T-helper 17 cell (primary cell): ENCODE data around the gene CTDNEP1. TPM values are rescaled to one million over a fixed set of nuclear protein-coding genes. Genes with fewer than 3 reads are reported as not detected.

Experiments used
- ATAC-seq: fragments of 150-1000 bp; cut with Tn5 transposase; 2 replicates; pipeline ENCODE4 v1.10.0; 2021; ENCODE audit warnings: mild to moderate bottlenecking, moderate library complexity
- DNase-seq, 3 donors: peaks; one replicate each; pipeline versions ENCODE4 v3.0.0 to v3.0.0-alpha.2; 2020 to 2021
- H3K9me3 ChIP-seq: one replicate; pipeline ENCODE4 v1.7.0; 2013; ENCODE audit warnings: low read length, mild to moderate bottlenecking; ENCODE audit not compliant: control insufficient read depth, poor library complexity, severe bottlenecking
- H3K27ac Mint-ChIP-seq: one replicate; pipeline ENCODE4 v1.8.0; 2022; ENCODE audit warnings: mild to moderate bottlenecking, moderate library complexity, mixed read lengths
- H3K27me3 Mint-ChIP-seq: one replicate; pipeline ENCODE4 v1.8.0; 2022; ENCODE audit warnings: mixed read lengths
- H3K36me3 Mint-ChIP-seq: one replicate; pipeline ENCODE4 v1.8.0; 2022; ENCODE audit warnings: low read depth, mixed read lengths
- H3K4me1 Mint-ChIP-seq: one replicate; pipeline ENCODE4 v1.8.0; 2022; ENCODE audit warnings: mild to moderate bottlenecking, mixed read lengths
- H3K4me3 Mint-ChIP-seq: one replicate; pipeline ENCODE4 v1.8.0; 2022; ENCODE audit warnings: mild to moderate bottlenecking, moderate library complexity, mixed read lengths
- total RNA-seq, 4 donors: library from RNA in 2 of 4; stranded (reverse) in 2 of 4; gene quantifications; one replicate each; pipeline ENCODE4 v1.2.3 and lab custom pipeline; 2022 to 2026

Gene CTDNEP1
- total RNA-seq, 2 donors from 2014 or later = 112 to 115 TPM

DNA sequence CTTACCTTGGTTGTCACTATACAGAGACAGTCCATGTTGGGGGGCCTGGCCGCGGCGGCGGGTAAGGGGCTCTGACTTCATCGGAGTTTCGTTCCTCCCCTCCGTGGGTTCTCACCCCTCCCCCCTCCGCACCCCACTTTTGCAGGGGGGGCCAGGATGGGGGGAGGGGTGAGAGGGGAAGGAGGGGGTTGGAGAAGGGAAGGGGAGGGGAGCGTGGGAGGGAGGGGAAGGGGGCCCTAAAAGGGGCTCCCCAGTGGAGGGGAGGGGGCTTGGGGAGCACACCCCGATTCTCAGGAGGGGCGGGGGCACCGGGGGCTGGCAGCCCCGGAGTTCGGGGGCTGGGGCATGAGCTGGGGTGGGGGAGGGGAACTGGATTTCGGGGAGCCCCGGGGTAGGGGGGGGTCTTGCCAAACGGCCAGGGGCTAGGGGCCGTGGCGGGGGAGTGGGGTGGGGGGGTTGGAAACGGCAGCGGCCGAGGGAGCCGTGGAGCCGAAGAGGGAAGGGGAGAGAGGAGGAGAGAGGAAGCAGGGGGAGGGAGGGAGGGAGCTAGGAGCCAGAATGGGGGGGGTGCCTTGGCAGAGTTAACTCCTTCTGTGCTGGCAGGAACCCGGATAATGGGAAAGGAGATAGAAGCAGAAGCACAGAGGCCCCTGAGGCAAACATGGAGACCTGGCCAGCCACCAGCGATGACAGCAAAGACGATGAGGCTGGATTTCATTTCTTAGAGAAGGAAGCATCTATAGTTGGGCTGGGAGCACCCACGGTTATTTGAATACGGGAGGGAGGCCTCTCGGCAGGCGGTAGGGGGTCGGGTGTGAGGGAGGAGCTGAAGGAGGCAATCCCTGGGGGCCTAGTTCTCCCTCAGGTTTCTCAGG, 34.2 kb downstream of the CTDNEP1 start:
- Mint-ChIP-seq H3K36me3 (no peaks in the 10 kb centered on the region), H3K4me3 (peak overlapping the region; percentile 84), H3K4me1 (peaks cover 56% of the 10 kb centered on the region), H3K27ac (peak overlapping the region; percentile 73), H3K27me3 (peaks cover 2% of the 10 kb centered on the region)
- ATAC-seq (no peak), DNase-seq (no peak)
- no peaks in the 10 kb centered on the region for H3K9me3 ChIP-seq

DNA sequence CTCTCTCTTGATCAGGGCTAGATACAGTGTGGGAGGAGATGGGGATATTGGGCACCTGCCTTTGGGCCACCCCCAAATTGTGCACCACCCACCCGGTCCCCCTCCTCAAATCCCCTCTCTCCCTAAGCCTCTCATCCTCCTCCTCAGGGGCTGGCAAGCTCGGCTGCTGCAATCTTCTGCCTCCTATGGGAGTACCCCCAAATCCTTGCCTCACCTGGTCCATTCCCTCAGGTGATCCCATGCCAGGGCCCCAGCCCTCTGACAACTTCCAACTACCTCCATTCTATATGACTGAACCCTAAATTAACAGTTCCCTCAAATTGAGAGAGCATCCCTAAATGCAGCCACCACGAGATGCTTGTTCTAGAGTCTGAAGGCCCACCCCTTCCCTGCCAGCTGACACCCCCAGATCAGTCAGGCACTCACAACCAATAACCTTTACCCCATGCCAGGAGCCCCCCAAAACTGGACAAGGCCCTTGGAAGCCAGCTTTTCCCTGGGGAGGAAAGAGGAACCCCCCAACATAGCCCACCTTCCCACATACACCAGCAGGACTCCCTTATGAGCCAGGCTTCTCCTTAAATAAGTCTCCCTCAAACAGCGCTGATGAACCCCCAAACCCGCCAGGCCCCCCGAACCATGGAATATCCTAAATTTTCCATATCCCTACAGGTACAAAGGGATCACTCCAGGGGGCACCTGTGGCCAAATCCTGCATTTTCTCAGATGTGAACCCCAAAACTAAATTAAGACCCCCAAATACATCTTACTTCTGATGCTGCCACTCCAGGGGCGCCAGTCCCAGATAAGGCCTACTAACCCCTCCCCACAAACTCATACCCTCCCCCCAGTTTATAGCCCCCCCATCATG, 35.1 kb downstream of the CTDNEP1 start:
- Mint-ChIP-seq H3K36me3 (no peaks in the 10 kb centered on the region), H3K27me3 (peaks cover 8% of the 10 kb centered on the region), H3K4me3 (peak overlapping the region; percentile 82), H3K27ac (peak overlapping the region; percentile 86), H3K4me1 (peaks cover 62% of the 10 kb centered on the region)
- no peaks in the 10 kb centered on the region for H3K9me3 ChIP-seq
- DNase-seq (no peak), ATAC-seq (no peak)

DNA sequence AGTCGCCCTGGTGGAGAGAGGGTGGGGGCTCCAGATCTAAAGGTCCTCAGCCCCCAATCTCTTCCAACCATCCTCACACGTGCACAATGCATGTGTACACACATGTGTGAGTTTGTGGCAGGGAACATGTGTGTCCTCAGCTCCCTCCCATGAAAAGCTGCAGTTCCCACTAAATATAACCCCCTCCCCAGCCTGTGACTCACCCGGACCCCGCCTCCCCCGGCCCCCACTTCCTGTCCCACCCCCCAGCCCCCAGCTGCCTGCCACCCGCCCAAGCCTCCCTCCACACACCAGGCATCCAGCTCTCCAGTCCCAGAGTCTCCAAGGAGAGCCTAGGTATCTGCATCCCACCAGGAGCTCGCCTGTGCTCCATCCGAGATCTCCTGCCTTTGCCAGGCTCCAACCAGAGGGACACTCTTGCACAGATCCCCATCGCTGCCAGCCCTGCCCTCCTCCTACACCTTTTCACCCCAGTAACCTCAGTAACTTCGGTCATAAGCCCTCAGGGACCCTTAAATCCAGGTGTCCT, 35.8 kb downstream of the CTDNEP1 start:
- ATAC-seq (no peak), DNase-seq (no peak)
- Mint-ChIP-seq H3K4me1 (peaks cover 54% of the 10 kb centered on the region), H3K4me3 (peak overlapping the region; percentile 93), H3K36me3 (no peaks in the 10 kb centered on the region), H3K27me3 (peaks cover 8% of the 10 kb centered on the region), H3K27ac (peak overlapping the region; percentile 86)
- H3K9me3 ChIP-seq = no peaks in the 10 kb centered on the region

DNA sequence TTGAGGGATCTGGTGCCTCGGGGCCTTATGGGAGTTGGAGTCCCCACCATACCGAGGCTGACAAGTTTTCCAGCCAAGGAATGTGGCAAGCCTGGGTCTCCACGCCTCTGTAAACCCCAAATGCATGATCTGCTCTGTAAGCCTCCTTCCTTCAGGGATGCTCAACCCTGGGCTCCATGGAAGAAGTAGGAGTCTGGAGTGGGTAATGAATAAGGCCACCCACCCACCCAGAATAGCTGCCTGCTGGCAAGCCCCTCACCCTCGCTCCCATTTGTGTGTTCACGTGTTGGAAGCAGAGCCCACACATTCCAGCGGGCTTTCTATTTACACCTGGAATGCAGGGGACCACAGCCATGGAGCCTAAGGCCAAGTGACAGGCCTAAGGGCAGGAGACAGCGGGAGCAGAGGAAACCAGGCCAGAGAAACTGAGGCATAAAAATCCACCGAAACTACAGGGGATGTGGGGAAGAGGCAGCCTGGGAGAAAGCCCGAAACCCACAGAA, 36.3 kb downstream of the CTDNEP1 start:
- DNase-seq = no peak

DNA sequence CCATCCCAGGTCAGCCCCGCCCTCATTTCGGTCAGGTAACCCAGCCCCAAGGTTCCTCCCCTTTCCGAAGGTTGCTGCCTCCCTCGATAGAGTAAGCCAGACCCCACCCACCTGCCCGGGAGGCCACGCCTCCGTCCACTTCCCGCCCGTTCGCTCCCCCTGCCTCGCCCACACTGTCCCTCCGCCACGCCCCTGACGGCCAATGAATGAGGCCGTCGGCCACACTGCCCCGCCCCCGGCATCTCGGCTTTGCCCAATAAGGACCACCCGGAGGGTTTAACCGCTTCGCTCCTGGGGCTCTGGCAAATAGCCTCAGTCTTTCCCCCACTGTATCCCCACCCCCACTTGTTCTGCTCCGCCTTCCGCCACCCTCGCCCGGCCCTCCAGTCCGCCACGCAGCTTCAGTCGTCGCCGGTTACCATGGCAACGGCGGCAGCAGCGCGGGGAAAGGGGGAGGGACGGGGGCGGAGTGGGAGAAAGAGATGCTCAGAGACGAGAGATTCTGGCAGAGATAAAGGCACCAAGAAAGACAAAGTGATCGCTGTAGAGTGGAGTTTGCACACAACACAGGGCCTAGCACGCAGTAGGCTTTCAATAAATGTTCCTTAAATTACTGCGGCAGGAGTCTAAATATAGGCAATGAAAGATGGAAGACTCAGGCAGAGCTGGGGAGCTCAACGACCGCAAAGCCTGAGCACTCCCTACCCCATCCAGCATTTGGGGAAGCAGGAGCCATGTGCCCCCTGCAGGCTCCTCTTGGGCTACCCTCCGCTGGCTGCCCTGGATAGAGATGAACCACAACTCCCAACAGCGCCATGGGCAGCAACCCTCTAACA, 37.0 kb downstream of the CTDNEP1 start:
- Mint-ChIP-seq H3K27me3 (peaks cover 8% of the 10 kb centered on the region), H3K27ac (peak overlapping the region; percentile 99), H3K4me3 (peak overlapping the region; percentile 93), H3K4me1 (peaks cover 53% of the 10 kb centered on the region), H3K36me3 (no peaks in the 10 kb centered on the region)
- DNase-seq = peak; percentile 98 to 99 (median 99)
- peak; percentile 82 for ATAC-seq
- H3K9me3 ChIP-seq = no peaks in the 10 kb centered on the region

More for the DNA sequence above, 36.3 kb downstream of the CTDNEP1 start:
- peak overlapping the region; percentile 93 for H3K4me3 Mint-ChIP-seq
- H3K36me3 Mint-ChIP-seq = no peaks in the 10 kb centered on the region
- peaks cover 8% of the 10 kb centered on the region for H3K27me3 Mint-ChIP-seq
- no peak for ATAC-seq
- no peaks in the 10 kb centered on the region for H3K9me3 ChIP-seq
- H3K4me1 Mint-ChIP-seq = peaks cover 54% of the 10 kb centered on the region
- peak overlapping the region; percentile 99 for H3K27ac Mint-ChIP-seq

DNA sequence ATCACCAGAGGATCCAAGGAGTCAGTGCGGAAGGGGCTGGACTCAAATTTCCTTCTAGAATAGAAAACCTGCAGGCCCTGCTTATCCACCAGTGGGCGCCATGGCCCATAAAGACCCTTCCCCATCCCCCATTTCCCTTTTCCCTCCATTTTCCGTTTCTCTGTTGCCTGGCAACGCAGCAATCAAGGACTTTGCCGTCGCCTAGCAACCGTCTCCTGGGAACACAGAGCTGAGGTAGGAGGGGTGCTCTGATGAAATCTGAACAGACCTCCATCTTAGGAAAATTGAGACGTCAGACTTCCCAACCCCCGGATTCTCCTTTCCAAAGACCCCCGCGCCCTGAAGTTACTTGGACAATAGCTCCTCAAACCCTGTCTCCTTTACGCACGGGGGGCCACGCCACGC, 37.6 kb downstream of the CTDNEP1 start:
- Mint-ChIP-seq H3K27ac (peak overlapping the region; percentile 99), H3K27me3 (peaks cover 8% of the 10 kb centered on the region), H3K4me3 (peak overlapping the region; percentile 93), H3K4me1 (peaks cover 48% of the 10 kb centered on the region), H3K36me3 (no peaks in the 10 kb centered on the region)
- peak; percentile 54 to 70 (median 69) for DNase-seq
- ATAC-seq = peak; percentile 19
- H3K9me3 ChIP-seq = no peaks in the 10 kb centered on the region

DNA sequence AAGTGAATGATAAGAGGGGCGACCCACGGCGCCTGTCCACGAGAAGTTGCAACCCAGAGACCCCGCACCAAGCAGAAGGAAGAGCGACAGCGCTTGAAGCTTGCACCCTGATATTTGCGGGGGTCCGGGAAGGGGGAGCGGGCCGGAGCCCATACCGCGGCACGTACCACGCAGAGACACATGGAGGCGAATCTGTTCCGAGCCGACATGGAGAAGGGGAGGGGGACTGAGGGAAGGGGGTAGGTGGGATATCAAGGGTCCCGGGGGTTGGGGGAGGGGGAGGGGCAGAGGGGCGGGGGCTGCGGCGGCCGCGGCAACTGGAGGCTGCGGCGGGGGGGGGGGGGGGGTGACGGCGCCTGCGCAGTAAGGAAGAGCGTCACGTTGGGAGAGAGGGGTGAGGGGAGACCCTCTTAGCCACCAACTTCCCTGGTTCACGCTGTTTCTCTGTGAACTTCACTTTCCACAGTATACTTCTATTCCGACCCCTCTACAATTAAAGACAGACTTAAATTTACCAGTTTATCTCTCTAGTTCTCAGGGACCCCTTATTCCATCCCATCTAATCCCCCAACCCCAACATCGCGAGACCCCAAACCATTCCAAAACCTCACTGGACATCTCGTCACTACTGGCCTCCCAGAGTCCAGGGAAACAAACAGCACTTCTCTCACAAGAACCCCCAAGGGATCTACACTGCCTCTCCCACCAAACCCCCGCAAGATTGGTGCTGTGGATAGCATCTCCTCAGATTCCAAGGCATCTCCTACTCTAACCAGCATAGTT, 39.9 kb downstream of the CTDNEP1 start:
- peak overlapping the region; percentile 89 for H3K27ac Mint-ChIP-seq
- H3K9me3 ChIP-seq = no peaks in the 10 kb centered on the region
- H3K27me3 Mint-ChIP-seq = peaks cover 8% of the 10 kb centered on the region
- H3K4me3 Mint-ChIP-seq = peak overlapping the region; percentile 7
- no peak for ATAC-seq
- peaks cover 48% of the 10 kb centered on the region for H3K4me1 Mint-ChIP-seq
- no peak for DNase-seq
- no peaks in the 10 kb centered on the region for H3K36me3 Mint-ChIP-seq

DNA sequence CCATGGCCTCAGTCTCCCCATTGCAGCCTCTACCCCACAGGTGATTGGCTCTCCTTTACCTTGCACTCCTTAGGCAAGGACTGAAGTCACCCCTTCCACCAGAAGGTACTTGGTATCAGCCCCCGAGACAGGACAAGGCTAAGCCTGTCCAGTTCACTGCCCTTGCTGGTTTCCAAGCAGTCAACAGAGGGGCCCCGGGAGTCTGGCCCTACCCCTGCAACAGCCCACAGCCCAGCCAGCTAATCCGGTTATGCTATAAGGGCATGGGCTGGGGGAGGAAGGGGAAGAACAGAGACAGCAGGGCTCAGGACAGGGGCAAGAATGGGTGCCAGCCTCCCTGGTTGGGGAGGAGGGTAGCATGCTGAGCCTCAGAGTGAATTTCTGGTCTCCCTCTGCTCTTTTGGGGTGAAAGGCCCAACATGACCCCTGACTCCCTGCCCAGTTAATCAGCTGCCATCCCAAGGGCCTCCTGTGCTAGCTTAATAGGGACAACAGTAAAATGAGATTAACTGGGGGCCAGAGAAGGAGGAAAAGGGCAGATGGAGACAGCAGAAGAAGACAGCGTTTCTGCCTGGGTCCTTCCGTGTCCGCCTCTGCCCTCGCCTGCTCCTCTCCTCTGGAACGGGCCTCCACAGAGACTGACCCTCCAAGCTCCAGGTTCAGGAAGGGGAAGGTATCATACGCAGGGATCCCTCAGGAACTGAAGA, 42.6 kb downstream of the CTDNEP1 start:
- Mint-ChIP-seq H3K4me1 (peaks cover 54% of the 10 kb centered on the region), H3K27ac (peak overlapping the region; percentile 85), H3K4me3 (no peak overlapping the region), H3K36me3 (no peaks in the 10 kb centered on the region), H3K27me3 (peaks cover 8% of the 10 kb centered on the region)
- DNase-seq (no peak), ATAC-seq (no peak)
- H3K9me3 ChIP-seq = no peaks in the 10 kb centered on the region

DNA sequence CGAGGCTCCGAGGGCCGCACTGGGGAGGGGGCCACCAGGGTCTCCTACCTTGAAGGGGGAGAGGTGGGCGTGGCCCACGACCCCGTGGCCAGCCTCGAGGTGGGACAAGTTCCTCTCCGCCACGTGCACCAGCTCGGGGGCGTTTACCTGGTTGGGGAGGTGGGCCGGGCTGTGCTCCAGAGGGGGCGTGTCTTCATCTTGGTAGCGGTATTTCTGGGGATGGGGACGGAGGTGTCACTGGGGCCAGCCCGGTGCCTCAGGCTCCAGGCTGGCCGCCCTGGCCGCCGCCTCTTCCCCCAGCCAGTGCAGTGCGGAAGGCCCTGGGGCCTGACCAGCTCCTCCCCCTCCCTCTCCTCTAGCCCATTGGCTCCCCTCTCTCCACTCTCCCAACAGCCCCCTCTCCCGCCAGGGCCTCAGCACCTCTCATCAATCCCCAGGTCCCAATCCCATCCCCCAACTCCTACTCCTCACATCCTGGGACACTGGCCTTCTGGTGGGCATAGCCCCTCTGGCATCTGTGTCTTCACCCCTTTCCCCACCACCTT, 43.4 kb downstream of the CTDNEP1 start:
- no peaks in the 10 kb centered on the region for H3K36me3 Mint-ChIP-seq
- peaks cover 50% of the 10 kb centered on the region for H3K4me1 Mint-ChIP-seq
- no peak for ATAC-seq
- H3K27ac Mint-ChIP-seq = peak overlapping the region; percentile 100
- no peaks in the 10 kb centered on the region for H3K9me3 ChIP-seq
- no peak for DNase-seq
- no peak overlapping the region for H3K4me3 Mint-ChIP-seq
- H3K27me3 Mint-ChIP-seq = peaks cover 8% of the 10 kb centered on the region

DNA sequence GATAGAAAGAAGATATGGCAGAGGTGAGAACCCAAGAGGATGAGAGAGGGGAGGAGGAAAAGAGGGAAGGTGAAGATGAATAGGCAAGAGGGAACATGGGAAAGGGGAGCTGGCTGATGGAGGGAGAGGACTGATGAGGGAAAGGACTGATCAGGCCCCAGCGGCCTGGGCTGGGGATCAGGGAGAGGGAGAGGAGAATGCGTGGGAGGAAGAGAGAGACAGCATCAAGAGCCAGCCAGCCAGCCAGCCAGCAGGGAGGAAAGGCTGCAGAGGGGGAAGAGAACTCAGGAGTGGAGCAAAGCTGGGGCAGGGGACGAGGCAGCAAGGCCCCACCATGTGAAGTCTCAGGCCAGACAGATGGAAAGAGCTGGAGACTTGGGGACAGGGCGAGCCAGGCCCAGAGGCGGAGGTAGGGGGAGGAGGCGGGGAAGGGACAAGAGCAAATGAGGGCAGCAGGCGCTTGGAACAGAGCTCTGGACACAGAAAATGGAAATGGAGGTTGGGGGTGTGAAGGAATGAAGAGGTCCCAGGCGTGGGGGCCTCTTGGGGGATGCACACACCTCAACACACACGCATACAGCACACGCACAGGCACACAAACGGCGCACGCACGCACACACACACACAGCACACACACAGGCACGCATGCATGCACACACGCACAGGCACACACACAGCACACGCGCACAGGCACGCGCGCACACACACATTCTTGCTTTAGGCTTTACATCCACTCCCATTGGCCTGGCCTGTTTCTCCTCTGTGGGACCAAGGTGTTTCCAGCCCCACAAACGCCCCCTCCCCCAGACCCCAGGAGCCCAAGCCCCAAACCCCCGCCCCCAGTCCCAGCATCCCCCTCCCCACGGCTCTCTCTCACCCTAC, 44.2 kb downstream of the CTDNEP1 start:
- Mint-ChIP-seq H3K4me3 (no peak overlapping the region), H3K27ac (peak overlapping the region; percentile 100), H3K4me1 (peaks cover 50% of the 10 kb centered on the region), H3K27me3 (peaks cover 6% of the 10 kb centered on the region), H3K36me3 (no peaks in the 10 kb centered on the region)
- no peak for ATAC-seq
- no peak for DNase-seq
- no peaks in the 10 kb centered on the region for H3K9me3 ChIP-seq
